LNCaP clone FGC (cell line): ENCODE results near the gene YEATS2.

ENCODE experiments used
- DNase-seq: peaks from one replicate; pipeline ENCODE4 v3.0.0-alpha.2; 2011; ENCODE audit warnings: low read depth
- H3K4me3 ChIP-seq: 2 replicates; pipeline ENCODE4 v1.5.1; 2011; ENCODE audit warnings: mild to moderate bottlenecking, low read depth, low read length, control low read depth
- TF ChIP-seq, protein P1 (sequence below): IDR thresholded peaks from 2 replicates; pipeline ENCODE4 v1.5.1; 2012; ENCODE audit warnings: mild to moderate bottlenecking; ENCODE audit not compliant: control insufficient read depth, insufficient read depth; ENCODE audit errors: extremely low read depth

Gene YEATS2

DNA sequence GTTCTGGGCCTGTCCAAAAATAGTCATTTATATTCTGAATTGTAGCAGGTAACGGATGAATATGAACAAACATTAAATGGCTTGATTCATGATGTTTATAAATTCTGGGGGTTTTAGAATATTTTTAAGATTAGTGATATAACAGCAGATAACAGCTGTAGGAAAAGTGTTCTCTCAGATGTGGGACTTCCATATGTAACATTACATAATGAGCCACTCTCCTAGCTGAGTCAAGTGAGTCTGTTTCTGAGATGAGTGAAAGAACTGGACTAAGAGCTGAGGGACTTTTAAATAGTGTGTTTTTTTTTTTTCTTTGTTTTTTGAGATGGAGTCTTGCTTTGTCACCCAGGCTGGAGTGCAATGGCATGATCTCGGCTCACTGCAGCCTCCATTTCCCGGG is 13.9 kb downstream of the YEATS2 start:
- TF ChIP-seq, protein P1, sequence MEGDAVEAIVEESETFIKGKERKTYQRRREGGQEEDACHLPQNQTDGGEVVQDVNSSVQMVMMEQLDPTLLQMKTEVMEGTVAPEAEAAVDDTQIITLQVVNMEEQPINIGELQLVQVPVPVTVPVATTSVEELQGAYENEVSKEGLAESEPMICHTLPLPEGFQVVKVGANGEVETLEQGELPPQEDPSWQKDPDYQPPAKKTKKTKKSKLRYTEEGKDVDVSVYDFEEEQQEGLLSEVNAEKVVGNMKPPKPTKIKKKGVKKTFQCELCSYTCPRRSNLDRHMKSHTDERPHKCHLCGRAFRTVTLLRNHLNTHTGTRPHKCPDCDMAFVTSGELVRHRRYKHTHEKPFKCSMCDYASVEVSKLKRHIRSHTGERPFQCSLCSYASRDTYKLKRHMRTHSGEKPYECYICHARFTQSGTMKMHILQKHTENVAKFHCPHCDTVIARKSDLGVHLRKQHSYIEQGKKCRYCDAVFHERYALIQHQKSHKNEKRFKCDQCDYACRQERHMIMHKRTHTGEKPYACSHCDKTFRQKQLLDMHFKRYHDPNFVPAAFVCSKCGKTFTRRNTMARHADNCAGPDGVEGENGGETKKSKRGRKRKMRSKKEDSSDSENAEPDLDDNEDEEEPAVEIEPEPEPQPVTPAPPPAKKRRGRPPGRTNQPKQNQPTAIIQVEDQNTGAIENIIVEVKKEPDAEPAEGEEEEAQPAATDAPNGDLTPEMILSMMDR: no peak
- no peak overlapping the region for H3K4me3 ChIP-seq
- DNase-seq: no peak

DNA sequence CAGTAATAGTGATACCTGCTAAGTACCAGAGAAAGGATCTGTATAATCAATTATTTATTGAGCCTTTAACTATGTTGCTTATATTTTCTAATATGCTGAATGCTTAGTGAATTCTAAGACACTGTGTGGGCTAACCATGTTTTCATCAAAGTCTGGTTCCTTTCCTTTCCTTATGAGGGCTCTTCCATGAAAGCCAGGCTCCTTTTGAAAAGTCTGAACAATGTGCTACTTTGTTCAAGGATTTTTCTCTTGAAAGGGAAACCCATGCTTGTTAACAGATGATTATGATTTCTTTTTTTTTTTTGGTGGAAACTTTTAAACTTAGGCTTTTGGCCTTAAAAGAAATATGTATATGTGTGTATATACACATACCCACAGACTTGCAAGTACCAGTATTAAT is 17.0 kb downstream of the YEATS2 start:
- no peak overlapping the region for H3K4me3 ChIP-seq
- no peak for DNase-seq

DNA sequence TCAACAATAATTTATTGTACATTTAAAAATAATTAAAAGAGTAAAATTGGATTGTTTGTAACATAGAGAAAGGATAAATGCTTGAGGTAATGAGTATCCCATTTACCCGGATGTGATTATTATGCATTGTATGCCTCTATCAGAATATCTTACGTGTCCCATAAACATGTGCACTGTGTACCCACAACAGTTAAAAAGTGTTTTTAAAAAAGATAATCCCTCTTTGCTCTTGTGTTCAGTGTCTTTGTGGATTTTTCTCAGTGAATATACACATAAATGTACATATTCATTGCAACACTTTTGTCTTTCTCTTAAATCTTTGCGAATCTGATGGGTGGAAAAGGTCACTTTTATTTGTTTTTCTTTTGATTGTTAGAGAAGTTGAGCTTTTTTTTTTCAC is 20.4 kb downstream of the YEATS2 start:
- no peak for DNase-seq
- TF ChIP-seq, protein P1: no peak
- no peak overlapping the region for H3K4me3 ChIP-seq

More for the DNA sequence above, 17.0 kb downstream of the YEATS2 start:
- TF ChIP-seq, protein P1: no peak

DNA sequence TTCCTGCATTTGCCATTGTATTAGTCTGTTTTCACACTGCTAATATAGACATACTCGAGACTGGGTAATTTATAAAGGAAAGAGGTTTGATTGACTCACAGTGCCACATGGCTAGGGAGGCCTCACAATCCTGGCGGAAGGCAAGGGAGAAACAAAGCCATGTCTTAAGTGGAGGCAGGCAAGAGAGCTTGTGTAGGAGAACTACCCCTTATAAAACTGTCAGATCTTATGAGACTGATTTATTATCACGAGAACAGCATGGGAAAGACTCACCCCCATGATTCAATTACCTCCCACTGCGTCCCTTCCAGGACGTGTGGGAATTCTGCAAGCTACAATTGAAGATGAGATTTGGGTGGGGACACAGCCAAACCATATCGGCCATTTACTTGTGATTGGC is 27.8 kb downstream of the YEATS2 start:
- DNase-seq: no peak
- TF ChIP-seq, protein P1: no peak
- no peak overlapping the region for H3K4me3 ChIP-seq

DNA sequence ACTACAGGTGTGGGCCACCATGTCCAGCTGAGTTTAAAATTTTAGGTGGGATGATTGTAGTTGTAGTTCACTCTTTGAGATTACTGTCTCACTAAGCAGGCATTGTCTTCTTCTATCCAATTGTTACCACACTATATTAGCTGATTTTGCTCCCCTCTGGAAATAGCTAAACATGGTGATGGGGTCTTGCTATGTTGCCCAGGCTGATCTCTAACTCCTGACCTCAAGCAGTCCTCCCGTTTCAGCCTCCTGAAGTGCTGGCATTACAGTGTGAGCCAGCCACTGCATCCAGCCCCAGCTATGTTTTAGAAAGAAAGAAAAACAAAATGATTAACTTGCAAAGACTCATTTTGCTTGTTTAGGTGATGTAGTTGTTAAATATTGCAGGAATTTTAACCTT is 30.6 kb downstream of the YEATS2 start:
- no peak for DNase-seq
- TF ChIP-seq, protein P1: no peak
- no peak overlapping the region for H3K4me3 ChIP-seq

DNA sequence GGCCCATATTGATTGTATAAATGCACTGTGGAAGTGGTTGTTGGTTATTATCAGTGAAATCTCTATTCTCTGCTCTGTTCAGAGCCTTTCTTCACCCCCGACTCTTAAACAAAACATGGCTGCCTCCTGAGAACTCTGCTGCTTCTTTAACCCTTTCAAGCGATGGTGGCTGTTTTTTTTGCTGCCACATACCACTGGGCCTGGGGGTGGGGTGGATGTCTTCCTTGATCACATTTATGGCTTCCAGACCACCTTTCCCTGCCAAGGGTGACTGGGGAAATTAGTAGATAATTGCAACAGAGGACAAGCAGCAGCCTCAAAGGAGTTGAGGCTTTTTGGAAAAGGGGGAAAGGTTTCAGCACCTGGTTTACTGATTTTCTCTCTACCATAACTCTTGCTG is 32.8 kb downstream of the YEATS2 start:
- TF ChIP-seq, protein P1: no peak
- H3K4me3 ChIP-seq: no peak overlapping the region
- no peak for DNase-seq

DNA sequence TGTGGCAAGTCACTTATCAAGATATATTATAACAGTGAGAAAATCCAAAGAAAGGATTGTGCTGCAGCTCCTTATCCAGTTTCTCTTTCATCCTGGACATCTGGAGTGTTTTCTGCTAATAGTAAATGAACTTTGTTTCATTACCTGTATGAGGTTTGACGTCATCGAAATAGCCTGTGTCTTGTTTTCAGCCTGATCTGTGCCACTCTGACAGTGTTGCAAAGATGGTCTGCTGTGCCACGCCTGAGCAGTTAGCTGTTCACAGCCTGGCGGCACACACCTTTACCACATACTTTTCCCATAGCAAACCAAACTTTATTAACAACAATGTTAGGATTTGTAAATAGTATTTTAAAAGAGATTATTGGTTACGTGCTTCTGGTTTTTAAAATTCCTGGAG is 34.0 kb downstream of the YEATS2 start:
- DNase-seq: no peak
- H3K4me3 ChIP-seq: no peak overlapping the region
- TF ChIP-seq, protein P1: no peak
